Epithelial cell of esophagus (primary cell): ENCODE results near the gene TRIM4.
"Not testable (repeated sequence)": the region's sequence is repeated elsewhere in the genome, so short reads cannot be mapped to it uniquely, and the experiment has no call there.

Source experiments
- DNase-seq: peaks from one replicate; pipeline ENCODE4 v3.0.0; 2010; ENCODE audit warnings: low read depth
- H3K4me3 ChIP-seq: 2 replicates; pipeline ENCODE4 v1.5.1; 2011; ENCODE audit warnings: mild to moderate bottlenecking, low read length, control low read depth
- CTCF ChIP-seq: IDR thresholded peaks from 2 replicates; pipeline ENCODE4 v1.5.1; 2011; ENCODE audit warnings: low read depth, mild to moderate bottlenecking, low read length, control low read depth, inconsistent platforms; ENCODE audit not compliant: insufficient read depth; ENCODE audit errors: missing control alignments

TRIM4 gene

GRCh38 chr7:99947608-99948007 is 28.3 kb upstream of the TRIM4 start:
- no peak for TF ChIP-seq CTCF
- H3K4me3 ChIP-seq, result no peak overlapping the region
- no peak for DNase-seq

GRCh38 chr7:99944497-99945070 is 25.3 kb upstream of the TRIM4 start:
- no peak for DNase-seq
- H3K4me3 ChIP-seq, result no peak overlapping the region
- TF ChIP-seq CTCF, result no peak

GRCh38 chr7:99943641-99944496 is 24.5 kb upstream of the TRIM4 start:
- DNase-seq, result no peak
- TF ChIP-seq CTCF, result no peak
- H3K4me3 ChIP-seq, result no peak overlapping the region

- no peak overlapping the region for H3K4me3 ChIP-seq
- no peak for DNase-seq
- TF ChIP-seq CTCF, result no peak
Measured at GRCh38 chr7:99938296-99938695, 19.0 kb upstream of the TRIM4 start.

- not testable (repeated sequence) for DNase-seq, H3K4me3 ChIP-seq
Measured at GRCh38 chr7:99935009-99935408, 15.7 kb upstream of the TRIM4 start.

- no peak for TF ChIP-seq CTCF
- no peak for DNase-seq
- H3K4me3 ChIP-seq, result no peak overlapping the region
Measured at GRCh38 chr7:99930376-99930775, 11.0 kb upstream of the TRIM4 start.

GRCh38 chr7:99929730-99930053 is 10.4 kb upstream of the TRIM4 start:
- no peak for TF ChIP-seq CTCF
- no peak overlapping the region for H3K4me3 ChIP-seq
- DNase-seq, result no peak
